IPS-20b (cell line): ENCODE data around the gene FAM162A.
"Not testable (repeated sequence)": the region's sequence is repeated elsewhere in the genome, so short reads cannot be mapped to it uniquely, and the experiment has no call there.

Experiments used
- H3K27ac ChIP-seq: one replicate; pipeline ENCODE4 v1.5.1; 2013; ENCODE audit warnings: low read length
- H3K27me3 ChIP-seq: 2 replicates; pipeline ENCODE4 v1.6.1; 2013; ENCODE audit warnings: mild to moderate bottlenecking, low read length, inconsistent platforms; ENCODE audit not compliant: insufficient read depth
- H3K36me3 ChIP-seq: 2 replicates; pipeline ENCODE4 v1.6.1; 2013; ENCODE audit warnings: low read depth, mild to moderate bottlenecking, inconsistent platforms, low read length, moderate library complexity; ENCODE audit not compliant: insufficient read depth
- H3K4me1 ChIP-seq: 2 replicates; pipeline ENCODE4 v1.6.1; 2013; ENCODE audit warnings: mild to moderate bottlenecking, control low read depth, inconsistent platforms, low read length, moderate library complexity; ENCODE audit not compliant: insufficient read depth
- H3K4me3 ChIP-seq: 2 replicates; pipeline ENCODE4 v1.5.1; 2013; ENCODE audit warnings: mild to moderate bottlenecking, low read length, inconsistent platforms
- H3K9ac ChIP-seq: 2 replicates; pipeline ENCODE4 v1.6.1; 2013; ENCODE audit warnings: low read depth, mild to moderate bottlenecking, inconsistent platforms, low read length, moderate library complexity
- H3K9me3 ChIP-seq: 2 replicates; pipeline ENCODE4 v1.6.1; 2013; ENCODE audit warnings: mild to moderate bottlenecking, low read depth, low read length, inconsistent platforms; ENCODE audit not compliant: insufficient read depth

Gene FAM162A

GRCh38 chr3:122430371-122430770, 46.4 kb downstream of the FAM162A start:
- no peaks in the 10 kb centered on the region for H3K27me3 ChIP-seq
- H3K27ac ChIP-seq: no peak overlapping the region
- H3K36me3 ChIP-seq: peaks cover 79% of the 10 kb centered on the region
- H3K9me3 ChIP-seq: no peaks in the 10 kb centered on the region
- no peaks in the 10 kb centered on the region for H3K4me1 ChIP-seq
- no peak overlapping the region for H3K9ac ChIP-seq
- H3K4me3 ChIP-seq: no peak overlapping the region

GRCh38 chr3:122435950-122436349, 52.0 kb downstream of the FAM162A start:
- Histone ChIP-seq H3K36me3 (peaks cover 90% of the 10 kb centered on the region), H3K9me3 (peaks cover 11% of the 10 kb centered on the region)

GRCh38 chr3:122443090-122443489, 59.1 kb downstream of the FAM162A start:
- Histone ChIP-seq H3K4me1 (peaks cover 11% of the 10 kb centered on the region; the same call in 1 of the 2 replicates), H3K4me3 (peak overlapping the region; percentile 32; the same call in 1 of the 2 replicates), H3K9me3 (no peaks in the 10 kb centered on the region), H3K27ac (no peak overlapping the region), H3K36me3 (peaks cover 49% of the 10 kb centered on the region), H3K9ac (peak overlapping the region; percentile 50), H3K27me3 (no peaks in the 10 kb centered on the region)

More at GRCh38 chr3:122435950-122436349, 52.0 kb downstream of the FAM162A start:
- Histone ChIP-seq H3K9ac (no peak overlapping the region), H3K4me3 (no peak overlapping the region), H3K27me3 (no peaks in the 10 kb centered on the region), H3K4me1 (no peaks in the 10 kb centered on the region), H3K27ac (no peak overlapping the region)

GRCh38 chr3:122443762-122444490, 59.9 kb downstream of the FAM162A start:
- peak overlapping the region; percentile 50 for H3K9ac ChIP-seq
- H3K9me3 ChIP-seq: not testable (repeated sequence)

GRCh38 chr3:122444491-122444887, 60.5 kb downstream of the FAM162A start:
- peaks cover 11% of the 10 kb centered on the region; the same call in 1 of the 2 replicates for H3K4me1 ChIP-seq
- not testable (repeated sequence) for H3K27ac ChIP-seq, H3K9ac ChIP-seq, H3K9me3 ChIP-seq, H3K4me3 ChIP-seq, H3K27me3 ChIP-seq
- peaks cover 48% of the 10 kb centered on the region for H3K36me3 ChIP-seq

More at GRCh38 chr3:122443762-122444490, 59.9 kb downstream of the FAM162A start:
- Histone ChIP-seq H3K36me3 (peaks cover 48% of the 10 kb centered on the region), H3K4me3 (peak overlapping the region; percentile 26), H3K4me1 (peaks cover 11% of the 10 kb centered on the region; the same call in 1 of the 2 replicates)
- H3K27me3 ChIP-seq, H3K27ac ChIP-seq: not testable (repeated sequence)

- H3K36me3 ChIP-seq: peaks cover 51% of the 10 kb centered on the region
- not testable (repeated sequence) for H3K27me3 ChIP-seq, H3K4me3 ChIP-seq, H3K27ac ChIP-seq, H3K9me3 ChIP-seq, H3K9ac ChIP-seq
- H3K4me1 ChIP-seq: peaks cover 11% of the 10 kb centered on the region; the same call in 1 of the 2 replicates
Measured at GRCh38 chr3:122448218-122448617, 64.2 kb downstream of the FAM162A start.

- H3K27ac ChIP-seq: no peak overlapping the region
- H3K36me3 ChIP-seq: peaks cover 69% of the 10 kb centered on the region
- H3K9ac ChIP-seq: no peak overlapping the region
- no peak overlapping the region for H3K4me3 ChIP-seq
- H3K9me3 ChIP-seq: no peaks in the 10 kb centered on the region
- no peaks in the 10 kb centered on the region for H3K4me1 ChIP-seq
- no peaks in the 10 kb centered on the region for H3K27me3 ChIP-seq
Measured at GRCh38 chr3:122451371-122451770, 67.4 kb downstream of the FAM162A start.

- H3K36me3 ChIP-seq: peaks cover 83% of the 10 kb centered on the region
- H3K27me3 ChIP-seq: no peaks in the 10 kb centered on the region
- H3K4me3 ChIP-seq: no peak overlapping the region
- H3K27ac ChIP-seq: no peak overlapping the region
- H3K9ac ChIP-seq: no peak overlapping the region
- no peaks in the 10 kb centered on the region for H3K4me1 ChIP-seq
- no peaks in the 10 kb centered on the region for H3K9me3 ChIP-seq
Measured at GRCh38 chr3:122456074-122456473, 72.1 kb downstream of the FAM162A start.

GRCh38 chr3:122457706-122458105, 73.7 kb downstream of the FAM162A start:
- no peaks in the 10 kb centered on the region for H3K4me1 ChIP-seq
- H3K27me3 ChIP-seq: no peaks in the 10 kb centered on the region
- H3K4me3 ChIP-seq: no peak overlapping the region
- H3K36me3 ChIP-seq: peaks cover 86% of the 10 kb centered on the region
- no peak overlapping the region for H3K27ac ChIP-seq
- H3K9me3 ChIP-seq: no peaks in the 10 kb centered on the region
- no peak overlapping the region for H3K9ac ChIP-seq

- H3K9me3 ChIP-seq: no peaks in the 10 kb centered on the region
- no peaks in the 10 kb centered on the region for H3K27me3 ChIP-seq
- H3K4me1 ChIP-seq: no peaks in the 10 kb centered on the region
- peaks cover 82% of the 10 kb centered on the region for H3K36me3 ChIP-seq
- H3K27ac ChIP-seq: no peak overlapping the region
- no peak overlapping the region for H3K9ac ChIP-seq
- no peak overlapping the region for H3K4me3 ChIP-seq
Measured at GRCh38 chr3:122458992-122459391, 75.0 kb downstream of the FAM162A start.

GRCh38 chr3:122461806-122462205, 77.8 kb downstream of the FAM162A start:
- Histone ChIP-seq H3K9me3 (no peaks in the 10 kb centered on the region), H3K9ac (no peak overlapping the region), H3K27me3 (no peaks in the 10 kb centered on the region), H3K36me3 (peaks cover 85% of the 10 kb centered on the region), H3K4me3 (no peak overlapping the region), H3K4me1 (no peaks in the 10 kb centered on the region), H3K27ac (no peak overlapping the region)
